Measurements from ENCODE around the gene PDIK1L. TPM values are rescaled to one million over a fixed set of nuclear protein-coding genes. Genes with fewer than 3 reads are reported as not detected.

The PDIK1L gene
- total and polyA plus RNA-seq, 9 of the 15 experiments (the other 6 are each of a cell fraction or from before 2014, with no cell fraction given): 12.8 to 30.2 (median 21.5) TPM

GRCh38 chr1:26159743-26160039 lies 48.1 kb downstream of the PDIK1L start (continued):
- TF ChIP-seq, protein P1, sequence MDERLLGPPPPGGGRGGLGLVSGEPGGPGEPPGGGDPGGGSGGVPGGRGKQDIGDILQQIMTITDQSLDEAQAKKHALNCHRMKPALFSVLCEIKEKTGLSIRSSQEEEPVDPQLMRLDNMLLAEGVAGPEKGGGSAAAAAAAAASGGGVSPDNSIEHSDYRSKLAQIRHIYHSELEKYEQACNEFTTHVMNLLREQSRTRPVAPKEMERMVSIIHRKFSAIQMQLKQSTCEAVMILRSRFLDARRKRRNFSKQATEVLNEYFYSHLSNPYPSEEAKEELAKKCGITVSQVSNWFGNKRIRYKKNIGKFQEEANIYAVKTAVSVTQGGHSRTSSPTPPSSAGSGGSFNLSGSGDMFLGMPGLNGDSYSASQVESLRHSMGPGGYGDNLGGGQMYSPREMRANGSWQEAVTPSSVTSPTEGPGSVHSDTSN (CRISPR knock-in tag; IDR thresholded peaks at IDR 0.05; ENCODE audit: low read depth): no peak
- TF ChIP-seq, protein P1 (tag; conservative IDR thresholded peaks at IDR 0.05; ENCODE audit: low read depth): peak; percentile 61
- TF ChIP-seq, protein P2, sequence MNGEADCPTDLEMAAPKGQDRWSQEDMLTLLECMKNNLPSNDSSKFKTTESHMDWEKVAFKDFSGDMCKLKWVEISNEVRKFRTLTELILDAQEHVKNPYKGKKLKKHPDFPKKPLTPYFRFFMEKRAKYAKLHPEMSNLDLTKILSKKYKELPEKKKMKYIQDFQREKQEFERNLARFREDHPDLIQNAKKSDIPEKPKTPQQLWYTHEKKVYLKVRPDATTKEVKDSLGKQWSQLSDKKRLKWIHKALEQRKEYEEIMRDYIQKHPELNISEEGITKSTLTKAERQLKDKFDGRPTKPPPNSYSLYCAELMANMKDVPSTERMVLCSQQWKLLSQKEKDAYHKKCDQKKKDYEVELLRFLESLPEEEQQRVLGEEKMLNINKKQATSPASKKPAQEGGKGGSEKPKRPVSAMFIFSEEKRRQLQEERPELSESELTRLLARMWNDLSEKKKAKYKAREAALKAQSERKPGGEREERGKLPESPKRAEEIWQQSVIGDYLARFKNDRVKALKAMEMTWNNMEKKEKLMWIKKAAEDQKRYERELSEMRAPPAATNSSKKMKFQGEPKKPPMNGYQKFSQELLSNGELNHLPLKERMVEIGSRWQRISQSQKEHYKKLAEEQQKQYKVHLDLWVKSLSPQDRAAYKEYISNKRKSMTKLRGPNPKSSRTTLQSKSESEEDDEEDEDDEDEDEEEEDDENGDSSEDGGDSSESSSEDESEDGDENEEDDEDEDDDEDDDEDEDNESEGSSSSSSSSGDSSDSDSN (IDR thresholded peaks at IDR 0.05; ENCODE audit: borderline replicate concordance in 1 of 2, low read depth in 2 of 2, low read length in 2 of 2): no peak
- TF ChIP-seq FOXM1 (IDR thresholded peaks at IDR 0.05; ENCODE audit: low read depth): no peak
- no peak for TF ChIP-seq FOXM1 (CRISPR knock-in tag; IDR thresholded peaks at IDR 0.05; ENCODE audit: low read depth)
- no peak for TF ChIP-seq HOXB6 (CRISPR knock-in tag; IDR thresholded peaks at IDR 0.05; ENCODE audit: borderline replicate concordance)
- no peak for TF ChIP-seq SRSF3 (IDR thresholded peaks at IDR 0.05; ENCODE audit: insufficient read depth, low read length)
- TF ChIP-seq MEIS2 (IDR thresholded peaks at IDR 0.05; ENCODE audit: partially characterized antibody): peak; percentile 63
- TF ChIP-seq KDM4B (IDR thresholded peaks at IDR 0.05; ENCODE audit: borderline replicate concordance in 2 of 2, low read depth in 1 of 2): no peak
